Prostate gland (tissue), 2 donors: ENCODE measurements around the gene ACSF3.

Experiments
- CTCF ChIP-seq, 4 experiments: fragments of 200-600 bp in 2 of 4; fragments of 450-650 bp in 2 of 4; sonication (generic) in 2 of 4; IDR thresholded peaks; 1 replicate in 3 of 4; 2 replicates in 1 of 4; pipeline ENCODE4 v1.5.1; 2016 to 2019; ENCODE audit warnings: antibody characterized with exemption in 4 of 4, mild to moderate bottlenecking in 2 of 4, moderate library complexity in 2 of 4
- POLR2AphosphoS5 ChIP-seq: sonication (generic); formaldehyde crosslinking; IDR thresholded peaks from one replicate; pipeline ENCODE4 v1.6.1; 2017; ENCODE audit warnings: antibody characterized with exemption

- no peak for TF ChIP-seq CTCF (IDR thresholded peaks at IDR 0.05)
- TF ChIP-seq POLR2AphosphoS5 = no peak
Measured at GRCh38 chr16:89111263-89111662, 17.6 kb downstream of the ACSF3 start.
